HG03045 (cell line): ENCODE measurements around the gene MLST8.
"Not testable (repeated sequence)": the region's sequence is repeated elsewhere in the genome, so short reads cannot be mapped to it uniquely, and the experiment has no call there.

Experiments
- ATAC-seq: cut with Tn5 transposase; IDR thresholded peaks from one replicate; pipeline ENCODE4 v1.9.1; 2021; ENCODE audit warnings: mild to moderate bottlenecking, moderate library complexity; ENCODE audit not compliant: unreplicated experiment

Gene MLST8

GRCh38 chr16:2242598-2242997 is 37.3 kb downstream of the MLST8 start:
- no peak for ATAC-seq

- ATAC-seq: no peak
These were observed 37.8 kb downstream of the MLST8 start for GRCh38 chr16:2243031-2243528.

GRCh38 chr16:2243781-2244180 is 38.5 kb downstream of the MLST8 start:
- no peak for ATAC-seq

- ATAC-seq: no peak
These were observed 39.0 kb downstream of the MLST8 start for GRCh38 chr16:2244301-2244700.

GRCh38 chr16:2244926-2245795 is 39.9 kb downstream of the MLST8 start:
- no peak for ATAC-seq

- ATAC-seq: no peak
These were observed 41.1 kb downstream of the MLST8 start for GRCh38 chr16:2246301-2246885.

GRCh38 chr16:2250652-2251295 is 45.5 kb downstream of the MLST8 start:
- no peak for ATAC-seq

- ATAC-seq: peak; percentile 89
These were observed 46.2 kb downstream of the MLST8 start, which contains the start of gene ECI1 for GRCh38 chr16:2251296-2252111. TSS of gene ECI1 (minus strand) at chr16:2251587. CDS start at chr16:2251566, 21 bp downstream.

- ATAC-seq: no peak
These were observed 47.5 kb downstream of the MLST8 start for GRCh38 chr16:2252806-2253148.

GRCh38 chr16:2253293-2253692 is 48.0 kb downstream of the MLST8 start:
- ATAC-seq: no peak

GRCh38 chr16:2256531-2257140 is 51.4 kb downstream of the MLST8 start:
- ATAC-seq: no peak

GRCh38 chr16:2257726-2258125 is 52.5 kb downstream of the MLST8 start:
- no peak for ATAC-seq

- ATAC-seq: not testable (repeated sequence)
These were observed 53.3 kb downstream of the MLST8 start for GRCh38 chr16:2258530-2258929.
